BJ (cell line): Measurements from ENCODE around the gene JADE1. TPM values are rescaled to one million over a fixed set of nuclear protein-coding genes. Genes with fewer than 3 reads are reported as not detected.

Source experiments
- CTCF ChIA-PET: fragments of 350-600 bp; formaldehyde crosslinking; extraction: SDS; loops from one replicate; lab custom pipeline; 2021; ENCODE audit warnings: antibody characterized with exemption, inconsistent platforms; lab: Yijun Ruan, JAX
- POLR2A ChIA-PET: fragments of 300-600 bp; sonication (Branson Sonifier 250); formaldehyde crosslinking; extraction: SDS; loops from one replicate; lab custom pipeline; 2021; ENCODE audit warnings: antibody characterized with exemption; lab: Charles Lee
- DNase-seq: peaks from one replicate; pipeline ENCODE4 v3.0.0-alpha.2; 2011; ENCODE audit warnings: low read depth
- H3K27me3 ChIP-seq: 2 replicates; pipeline ENCODE4 v1.6.0; 2011; ENCODE audit warnings: low read length; ENCODE audit not compliant: control insufficient read depth, insufficient read depth
- H3K36me3 ChIP-seq: 2 replicates; pipeline ENCODE4 v1.5.1; 2011; ENCODE audit warnings: low read length; ENCODE audit not compliant: control insufficient read depth, insufficient read depth
- H3K4me3 ChIP-seq: 2 replicates; pipeline ENCODE4 v1.5.1; 2011; ENCODE audit warnings: low read depth, mild to moderate bottlenecking, control low read depth, low read length
- polyA plus RNA-seq: library from polyadenylated mRNA; depleted of rRNA; stranded (reverse); fragments of >200 nt; gene quantifications from 2 replicates; pipeline ENCODE4 v1.2.3, GENCODE V29; 2011
- TF ChIP-seq, protein P1 (sequence below): IDR thresholded peaks from 2 replicates; pipeline ENCODE4 v1.5.1; 2011; ENCODE audit warnings: low read depth, mild to moderate bottlenecking, control low read depth, inconsistent platforms, low read length, moderate library complexity; ENCODE audit not compliant: insufficient read depth

Gene JADE1
- polyA plus RNA-seq, 1 experiment = 15.4 TPM

DNA sequence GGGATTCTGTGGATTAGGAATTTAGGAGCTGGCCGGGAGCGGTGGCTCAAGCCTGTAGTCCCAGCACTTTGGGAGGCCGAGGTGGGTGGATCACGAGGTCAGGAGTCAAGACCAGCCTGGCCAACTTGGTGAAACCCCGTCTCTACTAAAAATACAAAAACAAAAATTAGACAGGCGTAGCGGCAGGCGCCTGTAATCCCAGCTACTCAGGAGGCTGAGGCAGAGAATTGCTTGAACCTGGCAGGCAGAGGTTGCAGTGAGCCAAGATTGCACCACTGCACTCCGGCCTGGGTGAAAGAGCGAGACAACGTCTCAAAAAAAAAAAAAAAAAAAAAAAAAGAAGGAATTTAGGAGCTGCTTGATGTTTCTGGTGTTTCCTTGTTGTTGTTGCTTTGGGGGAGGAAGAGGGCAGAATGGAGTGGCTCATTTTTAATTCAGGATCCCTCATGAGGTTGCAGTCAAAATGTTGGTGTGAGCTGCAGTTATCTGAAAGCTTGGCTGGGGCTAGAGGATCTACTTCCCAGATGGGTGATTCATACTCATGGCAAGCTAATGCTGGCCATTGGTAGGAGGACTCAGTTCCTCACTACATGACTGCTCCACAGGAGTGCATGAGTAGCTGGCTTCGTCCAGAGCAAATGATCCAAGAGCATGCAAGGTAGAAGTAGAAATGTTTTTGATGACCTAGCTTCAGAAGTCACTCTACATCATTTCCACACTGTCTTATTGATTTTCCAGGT is 26.5 kb upstream of the JADE1 start:
- no peaks in the 10 kb centered on the region; the same call in 1 of the 2 replicates for H3K36me3 ChIP-seq
- no peak for DNase-seq
- CTCF ChIA-PET = interaction anchor here (0.6 kb wide), 1 partner anchor 122 kb away, joined by 3 read pairs; no protein-coding TSS in a partner anchor
- H3K27me3 ChIP-seq = no peaks in the 10 kb centered on the region
- POLR2A ChIA-PET = no interaction called here
- TF ChIP-seq, protein P1, sequence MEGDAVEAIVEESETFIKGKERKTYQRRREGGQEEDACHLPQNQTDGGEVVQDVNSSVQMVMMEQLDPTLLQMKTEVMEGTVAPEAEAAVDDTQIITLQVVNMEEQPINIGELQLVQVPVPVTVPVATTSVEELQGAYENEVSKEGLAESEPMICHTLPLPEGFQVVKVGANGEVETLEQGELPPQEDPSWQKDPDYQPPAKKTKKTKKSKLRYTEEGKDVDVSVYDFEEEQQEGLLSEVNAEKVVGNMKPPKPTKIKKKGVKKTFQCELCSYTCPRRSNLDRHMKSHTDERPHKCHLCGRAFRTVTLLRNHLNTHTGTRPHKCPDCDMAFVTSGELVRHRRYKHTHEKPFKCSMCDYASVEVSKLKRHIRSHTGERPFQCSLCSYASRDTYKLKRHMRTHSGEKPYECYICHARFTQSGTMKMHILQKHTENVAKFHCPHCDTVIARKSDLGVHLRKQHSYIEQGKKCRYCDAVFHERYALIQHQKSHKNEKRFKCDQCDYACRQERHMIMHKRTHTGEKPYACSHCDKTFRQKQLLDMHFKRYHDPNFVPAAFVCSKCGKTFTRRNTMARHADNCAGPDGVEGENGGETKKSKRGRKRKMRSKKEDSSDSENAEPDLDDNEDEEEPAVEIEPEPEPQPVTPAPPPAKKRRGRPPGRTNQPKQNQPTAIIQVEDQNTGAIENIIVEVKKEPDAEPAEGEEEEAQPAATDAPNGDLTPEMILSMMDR = no peak
- H3K4me3 ChIP-seq = no peak overlapping the region

DNA sequence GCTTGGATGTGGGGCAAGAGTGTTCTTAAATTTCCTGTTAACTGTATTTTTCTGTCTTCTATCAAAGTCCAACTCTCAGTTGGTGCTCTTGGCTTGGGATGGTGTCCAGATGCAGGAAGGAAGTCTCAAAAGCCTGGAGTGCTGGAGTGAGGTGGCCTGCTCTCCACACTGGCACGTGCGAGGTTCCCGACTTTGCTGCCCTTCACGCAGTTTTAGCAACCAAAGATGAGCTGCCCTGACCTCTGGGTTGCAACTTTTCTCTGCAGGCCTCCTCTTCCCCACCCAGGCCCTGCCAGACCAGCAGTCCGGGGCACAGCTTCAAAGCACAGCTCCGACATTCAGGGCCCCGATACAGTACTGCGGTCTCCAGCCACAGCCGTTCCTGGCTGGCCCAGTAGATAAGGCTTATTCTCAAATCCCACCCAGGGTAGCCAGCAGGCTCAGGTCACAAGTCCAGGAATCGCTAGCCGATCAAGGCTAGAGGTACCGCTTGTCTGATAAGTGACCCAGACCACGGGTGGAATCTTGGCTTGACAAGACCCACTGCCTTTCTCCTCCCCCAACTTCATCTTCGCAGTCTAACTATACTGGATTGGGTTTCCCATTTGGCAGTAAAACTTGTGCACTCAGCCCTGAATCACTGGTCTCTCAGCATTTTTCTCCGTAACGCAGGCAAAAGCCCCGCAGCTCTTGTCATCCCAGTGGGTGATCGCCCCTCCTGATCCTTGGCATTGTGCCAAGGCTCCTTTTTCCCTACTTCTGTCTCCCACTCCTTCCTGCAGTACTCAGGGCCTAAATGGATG is 21.8 kb upstream of the JADE1 start:
- H3K36me3 ChIP-seq = no peaks in the 10 kb centered on the region; the same call in 1 of the 2 replicates
- no peak for DNase-seq
- TF ChIP-seq, protein P1 = no peak
- ChIA-PET CTCF (no interaction called here), POLR2A (no interaction called here)
- no peak overlapping the region for H3K4me3 ChIP-seq
- H3K27me3 ChIP-seq = no peaks in the 10 kb centered on the region

DNA sequence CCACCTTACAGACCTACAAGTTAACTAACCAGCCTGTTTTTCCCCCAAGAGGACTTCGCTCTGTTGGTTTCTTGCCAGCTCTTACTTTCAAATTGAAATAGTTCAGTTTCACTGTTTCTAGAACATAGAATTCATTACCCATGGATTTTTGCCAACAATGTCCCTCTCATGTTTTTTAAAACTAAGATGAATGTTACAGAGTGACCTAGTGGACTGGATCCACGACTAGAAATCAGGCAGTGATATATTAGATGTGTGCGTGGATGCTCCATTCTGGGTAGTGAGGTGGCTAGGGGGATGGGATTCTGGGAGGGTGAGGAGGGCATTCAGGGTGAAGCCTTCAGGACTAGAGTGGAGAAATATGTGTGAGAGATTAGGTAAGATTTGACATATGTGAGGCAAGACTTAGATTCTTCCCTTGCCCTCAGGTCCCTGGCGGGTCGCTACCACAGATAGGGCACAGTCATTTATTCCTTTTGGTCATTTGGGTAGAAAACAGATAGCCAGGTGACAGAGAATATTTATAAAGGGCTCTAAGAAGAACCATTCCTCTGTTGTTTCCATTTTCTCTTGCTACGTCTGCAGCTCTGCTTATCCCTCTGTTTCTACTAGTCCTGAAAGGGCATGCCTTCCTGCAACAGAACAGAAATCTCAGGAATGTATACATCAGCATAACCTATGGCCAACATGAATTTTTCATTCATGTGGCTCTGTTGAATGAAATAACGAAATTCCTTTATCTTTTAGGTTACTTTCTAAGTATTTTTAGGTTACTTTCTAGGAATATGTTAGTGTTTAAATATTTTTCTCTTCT is 15.4 kb upstream of the JADE1 start:
- ChIA-PET CTCF (no interaction called here), POLR2A (no interaction called here)
- H3K27me3 ChIP-seq = no peaks in the 10 kb centered on the region
- TF ChIP-seq, protein P1 = no peak
- no peak for DNase-seq
- no peak overlapping the region for H3K4me3 ChIP-seq
- H3K36me3 ChIP-seq = no peaks in the 10 kb centered on the region

DNA sequence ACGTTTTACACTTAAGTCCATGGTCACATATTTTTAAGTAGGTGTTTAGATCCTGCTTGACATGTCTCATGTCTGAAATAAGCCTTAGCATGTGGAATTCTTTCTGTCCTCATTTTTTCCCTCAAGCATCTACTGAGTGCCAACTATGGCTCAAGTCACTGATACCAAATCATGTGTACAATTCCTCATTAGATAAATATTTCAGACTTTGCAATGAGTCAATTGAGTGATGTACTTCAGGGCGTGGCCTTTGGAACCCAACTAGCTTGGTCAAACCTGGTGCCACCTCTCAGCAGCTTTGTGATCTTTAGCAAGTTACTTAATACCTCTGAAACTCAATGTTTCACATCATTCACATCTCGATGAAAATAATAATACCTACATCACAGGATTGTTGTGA is 12.6 kb upstream of the JADE1 start:
- TF ChIP-seq, protein P1 = no peak
- CTCF ChIA-PET = interaction anchor here (0.7 to 1.0 kb wide), 2 partner anchors 222 to 343 kb away, joined by 3 read pairs; no protein-coding TSS in a partner anchor
- Histone ChIP-seq H3K4me3 (no peak overlapping the region), H3K36me3 (no peaks in the 10 kb centered on the region), H3K27me3 (peaks cover 2% of the 10 kb centered on the region; the same call in 1 of the 2 replicates)
- POLR2A ChIA-PET = no interaction called here
- no peak for DNase-seq
